Calu3 (cell line): Measurements from ENCODE around the gene SBK2. TPM values are rescaled to one million over a fixed set of nuclear protein-coding genes. Genes with fewer than 3 reads are reported as not detected.

Source experiments
- BruUV-seq: library from RNA; stranded (reverse); fragments of 400-500 nt; replicated peaks from 2 replicates; lab custom pipeline; 2021; lab: Mats Ljungman, UMichigan
- CTCF ChIA-PET: fragments of 300-600 bp; sonication (Branson Sonifier 250); formaldehyde crosslinking; loops from one replicate; lab custom pipeline; 2022; ENCODE audit warnings: antibody characterized with exemption; lab: Charles Lee
- DNase-seq: peaks from one replicate; pipeline ENCODE4 v3.0.0; 2022
- H3K27ac Mint-ChIP-seq: one replicate; pipeline ENCODE4 v1.8.0; 2022; ENCODE audit warnings: mixed read lengths; ENCODE audit not compliant: unreplicated experiment
- H3K27me3 Mint-ChIP-seq: one replicate; pipeline ENCODE4 v1.8.0; 2022; ENCODE audit warnings: mixed read lengths; ENCODE audit not compliant: unreplicated experiment
- H3K36me3 Mint-ChIP-seq: one replicate; pipeline ENCODE4 v1.8.0; 2022; ENCODE audit warnings: mild to moderate bottlenecking, moderate library complexity, mixed read lengths; ENCODE audit not compliant: insufficient read depth, unreplicated experiment
- H3K4me1 Mint-ChIP-seq: one replicate; pipeline ENCODE4 v1.8.0; 2022; ENCODE audit warnings: mild to moderate bottlenecking, low read depth, mixed read lengths; ENCODE audit not compliant: unreplicated experiment
- H3K4me3 Mint-ChIP-seq: one replicate; pipeline ENCODE4 v1.8.0; 2022; ENCODE audit warnings: mild to moderate bottlenecking, low read depth, moderate library complexity, mixed read lengths; ENCODE audit not compliant: unreplicated experiment
- H3K9me3 Mint-ChIP-seq: one replicate; pipeline ENCODE4 v1.8.0; 2022; ENCODE audit warnings: low read depth, mixed read lengths; ENCODE audit not compliant: unreplicated experiment
- intact Hi-C: fragments of 100-400 bp; cut with micrococcal nuclease; formaldehyde crosslinking; loops from one replicate; pipeline ENCODE4 v1.10.0; 2022; ENCODE audit not compliant: unreplicated experiment
- total RNA-seq: library from RNA; stranded (reverse); gene quantifications from 2 replicates; pipeline ENCODE4 v1.2.3, GENCODE V29; 2022
- TF ChIP-seq, protein P1 (sequence below): fragments of 200-600 bp; IDR thresholded peaks from one replicate; pipeline ENCODE4 v1.8.0; 2022; ENCODE audit warnings: antibody characterized with exemption; ENCODE audit not compliant: unreplicated experiment

Gene SBK2
- total RNA-seq, 1 experiment from 2014 or later: not detected

DNA sequence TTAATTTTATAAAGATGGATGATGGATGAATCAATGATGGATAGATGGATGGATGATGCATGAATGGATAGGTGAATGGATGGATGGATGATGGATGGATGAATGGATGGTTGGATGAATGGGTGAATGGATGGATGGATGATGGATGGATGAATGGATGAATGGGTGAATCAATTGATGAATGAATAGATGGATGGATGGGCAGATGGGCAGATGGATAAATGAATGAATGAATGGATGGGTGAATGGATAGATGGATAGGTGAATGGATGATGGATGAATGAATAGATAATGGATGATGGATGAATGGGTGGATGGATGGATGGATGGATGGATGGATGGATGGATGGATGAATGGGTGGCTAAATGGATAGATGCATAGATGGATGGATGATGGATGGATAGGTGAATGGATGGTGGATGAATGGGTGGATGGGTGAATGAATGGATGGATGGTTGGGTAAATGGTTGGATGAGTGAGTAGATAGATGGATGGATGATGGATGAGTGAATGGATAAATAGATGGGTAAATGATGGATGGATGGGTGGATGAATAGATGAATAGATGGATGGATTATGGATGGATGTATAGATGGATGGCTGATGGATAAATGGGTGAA is 30.9 kb upstream of the SBK2 start:
- Mint-ChIP-seq H3K4me1 (no peaks in the 10 kb centered on the region), H3K27ac (no peak overlapping the region), H3K27me3 (peaks cover 27% of the 10 kb centered on the region), H3K9me3 (no peaks in the 10 kb centered on the region), H3K36me3 (no peaks in the 10 kb centered on the region), H3K4me3 (no peak overlapping the region)
- CTCF ChIA-PET: no interaction called here
- TF ChIP-seq, protein P1, sequence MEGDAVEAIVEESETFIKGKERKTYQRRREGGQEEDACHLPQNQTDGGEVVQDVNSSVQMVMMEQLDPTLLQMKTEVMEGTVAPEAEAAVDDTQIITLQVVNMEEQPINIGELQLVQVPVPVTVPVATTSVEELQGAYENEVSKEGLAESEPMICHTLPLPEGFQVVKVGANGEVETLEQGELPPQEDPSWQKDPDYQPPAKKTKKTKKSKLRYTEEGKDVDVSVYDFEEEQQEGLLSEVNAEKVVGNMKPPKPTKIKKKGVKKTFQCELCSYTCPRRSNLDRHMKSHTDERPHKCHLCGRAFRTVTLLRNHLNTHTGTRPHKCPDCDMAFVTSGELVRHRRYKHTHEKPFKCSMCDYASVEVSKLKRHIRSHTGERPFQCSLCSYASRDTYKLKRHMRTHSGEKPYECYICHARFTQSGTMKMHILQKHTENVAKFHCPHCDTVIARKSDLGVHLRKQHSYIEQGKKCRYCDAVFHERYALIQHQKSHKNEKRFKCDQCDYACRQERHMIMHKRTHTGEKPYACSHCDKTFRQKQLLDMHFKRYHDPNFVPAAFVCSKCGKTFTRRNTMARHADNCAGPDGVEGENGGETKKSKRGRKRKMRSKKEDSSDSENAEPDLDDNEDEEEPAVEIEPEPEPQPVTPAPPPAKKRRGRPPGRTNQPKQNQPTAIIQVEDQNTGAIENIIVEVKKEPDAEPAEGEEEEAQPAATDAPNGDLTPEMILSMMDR: no peak
- BruUV-seq: no TSS peak
- intact Hi-C loops: no loop called here
- no peak for DNase-seq

DNA sequence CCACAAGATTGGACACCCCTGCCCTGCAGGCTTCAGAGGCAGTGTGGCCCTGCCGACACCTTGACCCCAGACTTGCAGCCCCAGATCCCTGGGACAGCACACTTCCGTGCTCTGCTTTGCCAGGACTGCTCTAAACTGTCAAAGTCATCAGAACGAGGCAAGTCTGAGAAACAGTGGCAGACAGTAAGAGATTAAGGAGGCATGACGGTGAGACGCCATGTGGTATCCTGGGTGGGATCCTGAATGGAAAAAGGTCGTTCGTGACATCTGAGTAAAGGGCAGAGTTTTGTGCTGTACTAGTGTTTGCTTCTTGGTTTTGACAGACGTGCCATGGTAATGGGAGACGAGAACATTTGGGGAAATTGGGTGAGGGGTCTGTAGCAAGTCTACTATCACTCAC is 29.9 kb upstream of the SBK2 start:
- Mint-ChIP-seq H3K4me1 (no peaks in the 10 kb centered on the region), H3K27ac (no peak overlapping the region), H3K36me3 (no peaks in the 10 kb centered on the region), H3K27me3 (peaks cover 27% of the 10 kb centered on the region), H3K9me3 (no peaks in the 10 kb centered on the region), H3K4me3 (no peak overlapping the region)
- intact Hi-C loops: no loop called here
- no peak for DNase-seq
- TF ChIP-seq, protein P1: no peak
- no TSS peak for BruUV-seq
- CTCF ChIA-PET: interaction anchor here (1.1 kb wide), 1 partner anchor 19 kb away, joined by 3 read pairs; no protein-coding TSS in a partner anchor

DNA sequence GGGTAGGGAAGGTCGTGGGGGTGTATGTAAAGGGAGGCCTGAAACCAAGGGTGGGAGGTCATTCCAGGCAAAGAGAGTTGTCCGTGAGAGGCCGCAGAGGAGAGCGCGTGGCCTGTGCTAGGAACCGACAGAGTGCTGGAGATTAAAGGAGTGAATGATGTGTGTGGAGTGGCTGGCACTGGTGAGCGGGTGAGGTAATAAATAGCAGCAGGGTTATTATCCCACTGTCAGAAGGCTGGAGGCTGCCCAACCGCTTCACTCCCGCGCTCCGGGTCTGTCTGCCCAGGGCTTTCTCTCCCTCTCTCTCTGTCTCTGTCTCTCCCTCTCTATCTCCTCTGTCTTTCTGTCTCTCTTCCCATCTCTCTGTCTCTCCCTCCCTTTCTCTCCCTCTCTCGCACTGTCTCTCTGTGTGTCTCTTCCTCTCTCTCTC is 26.3 kb upstream of the SBK2 start:
- H3K4me3 Mint-ChIP-seq: no peak overlapping the region
- no peak overlapping the region for H3K27ac Mint-ChIP-seq
- no peaks in the 10 kb centered on the region for H3K9me3 Mint-ChIP-seq
- H3K36me3 Mint-ChIP-seq: no peaks in the 10 kb centered on the region
- TF ChIP-seq, protein P1: no peak
- no TSS peak for BruUV-seq
- peaks cover 34% of the 10 kb centered on the region for H3K27me3 Mint-ChIP-seq
- CTCF ChIA-PET: no interaction called here
- no peak for DNase-seq
- intact Hi-C loops: no loop called here
- no peaks in the 10 kb centered on the region for H3K4me1 Mint-ChIP-seq

DNA sequence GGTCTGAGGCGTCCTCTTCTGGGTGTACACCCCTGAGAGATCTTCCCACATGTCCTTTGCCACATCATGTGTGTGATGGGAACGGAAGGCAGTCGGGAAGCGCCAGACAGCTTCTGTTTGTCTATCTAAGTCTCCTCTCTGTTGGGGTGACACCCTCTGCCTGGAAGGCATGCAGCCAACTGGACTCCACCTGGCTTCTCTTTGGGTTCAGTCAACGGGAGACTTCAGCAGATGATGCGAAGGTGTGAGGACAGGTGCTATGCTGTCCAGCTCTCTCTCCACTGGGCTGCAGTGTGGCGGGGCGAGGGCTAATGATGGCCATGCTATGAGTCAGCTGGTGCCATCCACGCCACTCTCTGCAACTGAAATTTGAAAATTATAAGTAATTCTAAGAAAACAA is 22.8 kb upstream of the SBK2 start:
- H3K27me3 Mint-ChIP-seq: peaks cover 26% of the 10 kb centered on the region

More for the DNA sequence above, 22.8 kb upstream of the SBK2 start:
- intact Hi-C loops: no loop called here
- TF ChIP-seq, protein P1: no peak
- Mint-ChIP-seq H3K9me3 (no peaks in the 10 kb centered on the region), H3K4me3 (no peak overlapping the region), H3K4me1 (no peaks in the 10 kb centered on the region), H3K27ac (no peak overlapping the region), H3K36me3 (no peaks in the 10 kb centered on the region)
- DNase-seq: no peak
- no TSS peak for BruUV-seq
- CTCF ChIA-PET: interaction anchor here (0.6 kb wide), 1 partner anchor 21 kb away, joined by 3 read pairs; no protein-coding TSS in a partner anchor
